HG02970 (cell line): ENCODE measurements around the gene SYT13.

Experiments used
- ATAC-seq: cut with Tn5 transposase; IDR thresholded peaks from one replicate; pipeline ENCODE4 v1.9.1; 2021; ENCODE audit warnings: mild to moderate bottlenecking, moderate library complexity, moderate number of reproducible peaks; ENCODE audit not compliant: unreplicated experiment, low FRiP score

The SYT13 gene

DNA sequence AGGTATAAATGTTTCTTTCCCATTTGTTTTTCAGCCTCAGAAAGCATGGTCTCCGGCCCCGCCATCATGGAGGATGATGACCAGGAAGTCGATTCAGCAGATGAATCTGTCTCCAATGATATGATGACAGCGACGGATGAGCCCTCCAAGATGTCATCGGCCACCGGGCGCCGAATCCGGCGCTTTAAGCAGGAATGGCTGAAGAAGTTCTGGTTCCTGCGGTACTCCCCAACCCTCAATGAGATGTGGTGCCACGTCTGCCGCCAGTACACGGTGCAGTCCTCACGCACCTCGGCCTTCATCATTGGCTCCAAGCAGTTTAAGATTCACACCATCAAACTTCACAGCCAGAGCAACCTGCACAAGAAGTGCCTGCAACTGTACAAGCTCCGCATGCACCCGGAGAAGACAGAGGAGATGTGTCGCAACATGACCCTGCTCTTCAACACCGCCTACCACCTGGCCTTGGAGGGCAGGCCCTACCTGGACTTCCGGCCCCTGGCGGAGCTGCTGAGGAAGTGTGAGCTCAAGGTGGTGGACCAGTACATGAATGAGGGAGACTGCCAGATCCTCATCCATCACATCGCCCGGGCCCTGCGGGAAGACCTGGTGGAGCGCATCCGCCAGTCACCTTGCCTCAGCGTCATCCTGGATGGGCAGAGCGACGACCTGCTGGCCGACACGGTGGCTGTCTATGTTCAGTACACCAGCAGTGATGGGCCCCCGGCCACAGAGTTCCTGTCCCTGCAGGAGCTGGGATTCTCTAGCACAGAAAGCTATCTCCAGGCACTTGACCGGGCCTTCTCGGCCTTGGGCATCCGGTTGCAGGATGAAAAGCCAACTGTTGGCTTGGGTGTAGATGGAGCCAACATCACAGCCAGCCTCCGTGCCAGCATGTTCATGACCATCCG, 59.9 kb downstream of the SYT13 start:
- no peak for ATAC-seq

DNA sequence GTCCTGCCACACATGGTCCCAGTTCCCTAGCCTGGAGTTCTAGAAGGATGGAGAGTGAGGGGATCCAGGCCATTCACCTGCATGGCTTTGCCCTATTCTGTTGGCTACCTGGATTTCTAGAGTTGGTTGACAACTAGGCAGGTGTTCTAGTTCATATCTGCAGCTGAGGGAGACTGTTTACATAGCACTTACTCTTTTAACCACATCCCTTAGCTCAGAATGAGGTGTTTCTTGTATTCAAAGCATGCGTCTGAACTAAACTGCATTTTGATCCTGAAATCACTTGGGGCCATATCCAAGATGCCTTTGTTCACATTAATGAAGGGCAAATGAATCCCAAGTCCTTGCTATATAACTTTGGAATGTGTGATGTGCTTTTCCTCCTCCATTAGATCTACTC, 60.9 kb downstream of the SYT13 start:
- no peak for ATAC-seq

DNA sequence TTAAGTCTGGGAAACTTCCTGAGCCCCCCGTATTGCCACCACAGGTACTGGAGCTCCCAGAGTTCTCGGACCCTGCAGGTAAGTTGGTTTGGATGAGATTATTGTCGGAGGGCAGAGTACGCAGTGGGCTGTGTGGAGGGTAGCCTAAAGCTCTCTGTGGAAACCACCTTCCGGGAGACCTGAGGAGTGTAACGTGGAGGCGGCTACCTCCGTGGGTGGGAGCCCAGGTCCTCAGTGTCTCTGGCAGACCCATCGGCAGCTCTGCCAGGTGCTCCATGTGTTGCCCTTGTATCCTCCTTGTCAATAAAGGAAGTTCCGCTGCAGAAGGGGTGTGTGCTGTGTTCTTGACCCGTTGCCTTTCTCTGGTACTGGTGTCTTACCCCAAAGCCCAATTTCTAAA, 61.4 kb downstream of the SYT13 start:
- ATAC-seq: no peak

DNA sequence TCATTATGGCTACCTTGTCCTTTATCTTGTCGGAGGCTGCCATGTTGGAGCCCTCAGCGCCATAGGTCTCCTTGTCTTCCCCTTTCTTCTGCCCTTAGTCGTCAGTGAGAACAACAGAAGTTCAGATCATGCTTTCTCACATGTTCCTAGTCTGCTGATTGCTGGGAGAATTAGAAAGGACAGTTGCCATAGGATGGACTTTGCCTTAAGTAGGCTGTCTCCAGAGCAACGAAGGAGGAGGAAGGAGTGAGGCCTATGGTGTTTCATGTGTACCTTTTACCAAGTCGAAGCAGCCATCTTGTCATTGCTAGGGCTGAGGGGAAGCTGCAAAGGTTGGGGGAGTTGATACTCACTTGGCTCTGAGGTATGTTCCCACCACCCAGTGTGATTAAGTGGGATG, 62.6 kb downstream of the SYT13 start:
- no peak for ATAC-seq

DNA sequence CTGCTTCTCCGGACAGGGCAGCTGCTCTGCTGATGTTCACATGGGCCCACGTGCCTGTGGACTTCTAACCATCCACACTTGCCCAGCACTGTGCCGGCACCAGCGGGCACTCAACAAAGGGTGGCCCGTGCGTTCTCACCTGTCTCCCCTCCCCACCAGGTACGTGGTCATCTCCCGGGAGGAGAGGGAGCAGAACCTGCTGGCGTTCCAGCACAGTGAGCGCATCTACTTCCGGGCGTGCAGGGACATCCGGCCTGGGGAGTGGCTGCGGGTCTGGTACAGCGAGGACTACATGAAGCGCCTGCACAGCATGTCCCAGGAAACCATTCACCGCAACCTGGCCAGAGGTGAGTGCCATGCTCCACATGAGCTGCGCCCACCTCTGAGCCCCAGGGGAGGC, 66.7 kb downstream of the SYT13 start:
- no peak for ATAC-seq

DNA sequence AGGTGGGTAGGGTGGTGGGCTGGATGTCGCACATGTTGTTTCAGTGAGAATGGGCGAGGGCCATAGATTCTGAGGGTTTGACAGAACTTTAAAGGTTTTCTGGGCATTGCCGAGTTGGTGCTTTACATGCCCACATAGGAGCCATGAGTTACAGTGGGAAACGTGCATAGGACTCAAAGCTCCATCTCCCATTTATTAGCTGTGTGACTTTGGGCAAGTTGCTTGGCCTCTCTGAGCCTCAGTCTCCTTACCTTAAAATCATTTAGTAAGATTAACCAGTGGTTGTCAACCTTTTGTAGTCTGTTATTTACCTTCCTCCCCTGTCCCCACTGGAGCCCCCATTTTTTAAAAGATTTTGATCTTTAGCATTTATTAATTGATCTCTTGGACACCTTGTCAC, 67.4 kb downstream of the SYT13 start:
- ATAC-seq: no peak

DNA sequence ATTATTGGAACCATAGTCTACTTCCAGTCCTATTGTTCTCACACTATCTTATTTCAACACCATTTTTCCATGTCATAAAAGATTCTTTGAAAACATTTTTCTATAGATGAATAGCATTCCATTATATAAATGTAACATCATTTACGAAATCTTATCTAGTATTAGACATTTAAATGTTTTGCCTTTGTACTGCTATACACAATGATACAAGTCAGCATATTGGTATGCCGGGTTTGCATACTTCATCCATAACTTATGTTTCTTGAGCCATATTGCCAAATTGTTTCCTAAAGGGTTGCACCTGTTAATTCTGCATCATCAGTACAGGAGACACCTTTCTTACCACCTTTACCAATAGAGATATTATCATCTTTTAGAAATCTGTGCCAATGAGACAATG, 68.2 kb downstream of the SYT13 start:
- ATAC-seq: no peak

DNA sequence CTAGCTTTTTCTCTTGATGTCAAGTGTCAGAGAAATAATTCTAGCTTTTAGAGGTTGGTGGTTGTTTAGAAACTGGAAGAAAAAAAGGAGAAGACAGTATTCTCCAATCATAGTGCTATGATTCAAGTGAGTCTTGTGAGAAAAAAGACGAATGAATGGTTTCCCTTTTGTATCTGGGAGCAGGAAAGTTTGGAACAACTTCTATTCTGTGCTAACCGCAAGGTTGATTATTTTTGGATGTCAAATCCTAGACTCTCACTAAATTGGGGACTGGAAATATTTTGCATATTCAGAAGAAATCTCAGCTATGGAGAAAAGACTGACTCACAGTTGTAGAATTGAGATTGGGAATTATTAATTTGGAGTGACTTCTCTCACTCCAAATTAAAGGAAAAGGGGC, 69.2 kb downstream of the SYT13 start:
- no peak for ATAC-seq

DNA sequence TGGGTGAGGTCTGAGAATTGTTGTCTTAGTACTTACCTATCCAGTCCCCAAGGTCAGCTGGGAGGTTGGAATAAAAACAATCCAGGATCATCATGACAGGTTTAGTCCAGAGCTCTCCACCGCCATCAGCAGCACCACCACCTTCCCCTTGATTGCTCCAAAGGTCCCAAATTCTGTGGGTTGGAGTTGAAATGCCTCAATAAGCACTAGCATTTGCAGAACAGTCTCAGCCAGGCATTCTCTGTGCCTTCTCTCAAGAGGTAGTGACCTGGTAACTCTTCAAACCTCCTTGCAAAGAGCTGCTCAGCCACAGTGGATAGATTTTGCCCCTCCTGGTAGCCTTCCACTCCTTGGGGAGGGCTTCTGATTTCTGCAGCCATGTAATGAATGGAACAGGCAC, 70.1 kb downstream of the SYT13 start:
- no peak for ATAC-seq

DNA sequence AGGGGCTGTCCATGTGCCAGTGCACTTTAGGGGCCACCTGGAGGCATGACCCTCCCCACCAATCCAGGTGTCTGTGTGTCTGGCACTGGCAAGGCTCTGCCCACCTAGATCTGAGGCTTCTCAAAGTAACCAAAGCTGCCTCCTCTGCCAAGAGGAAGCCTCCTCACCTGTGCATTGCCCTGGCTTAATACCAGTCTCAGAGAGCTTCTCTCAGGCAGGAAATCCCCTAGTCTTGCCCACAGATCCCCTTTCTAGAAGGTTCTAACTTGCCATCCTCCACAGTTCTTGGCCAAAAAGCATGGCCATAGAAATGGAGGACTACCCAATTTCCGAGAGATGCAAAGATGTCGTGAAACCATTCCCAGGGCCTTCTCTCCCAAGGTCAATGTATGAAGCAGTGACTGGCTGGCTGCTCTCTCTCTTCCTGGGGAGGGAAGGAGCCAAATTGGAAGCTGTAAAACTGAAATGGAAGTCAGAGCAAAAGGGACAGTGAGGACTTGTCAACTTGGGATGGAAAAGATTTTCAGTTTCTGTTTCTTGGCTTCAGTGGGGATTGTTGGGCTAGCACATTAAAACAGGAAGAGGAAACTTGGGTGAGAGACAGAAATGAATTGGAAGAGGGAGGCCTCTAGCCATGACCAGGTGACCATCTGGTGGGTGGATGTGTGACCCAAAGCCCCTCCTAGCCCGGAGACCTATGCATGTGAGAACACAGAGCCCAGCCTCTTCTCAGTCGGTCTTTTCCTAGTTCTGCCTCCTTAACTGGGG, 70.9 kb downstream of the SYT13 start:
- ATAC-seq: no peak

DNA sequence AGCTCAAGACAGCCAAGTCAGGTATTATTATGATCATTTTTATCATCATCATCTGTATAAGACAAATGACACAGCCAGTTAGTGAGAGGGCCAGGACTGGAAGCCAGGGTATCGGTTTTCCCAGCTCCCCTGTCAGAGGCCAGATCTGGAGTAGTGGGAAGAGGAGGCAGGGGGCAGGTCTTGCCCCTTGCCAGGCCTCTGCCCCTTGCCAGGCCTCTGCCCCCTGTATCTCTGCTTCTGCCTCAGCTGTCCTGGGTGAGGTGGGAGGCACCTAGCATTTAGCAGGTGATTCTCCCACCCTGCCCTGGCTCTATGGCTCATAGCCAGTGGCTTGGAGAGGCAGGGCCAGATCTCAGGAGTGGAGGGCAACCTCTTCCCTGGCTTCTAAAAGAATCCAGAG, 72.4 kb downstream of the SYT13 start:
- no peak for ATAC-seq

DNA sequence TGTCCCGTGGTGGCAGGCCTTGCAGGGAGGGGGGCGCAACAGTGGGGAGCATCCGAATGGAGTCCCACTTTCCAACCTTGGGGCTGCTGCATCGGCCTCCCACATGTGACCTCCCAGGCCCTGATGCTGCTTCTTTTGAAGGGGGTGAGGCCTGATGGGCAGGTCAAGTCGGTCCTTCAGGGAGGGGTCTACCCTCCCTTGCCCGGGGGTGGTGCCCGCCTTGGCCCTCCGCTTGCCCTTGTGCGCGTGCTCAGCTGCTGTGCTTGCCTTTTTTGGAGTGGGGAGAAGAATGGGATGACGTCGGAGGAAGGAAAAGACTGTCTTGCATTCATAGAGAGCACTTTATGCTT, 72.8 kb downstream of the SYT13 start:
- no peak for ATAC-seq

DNA sequence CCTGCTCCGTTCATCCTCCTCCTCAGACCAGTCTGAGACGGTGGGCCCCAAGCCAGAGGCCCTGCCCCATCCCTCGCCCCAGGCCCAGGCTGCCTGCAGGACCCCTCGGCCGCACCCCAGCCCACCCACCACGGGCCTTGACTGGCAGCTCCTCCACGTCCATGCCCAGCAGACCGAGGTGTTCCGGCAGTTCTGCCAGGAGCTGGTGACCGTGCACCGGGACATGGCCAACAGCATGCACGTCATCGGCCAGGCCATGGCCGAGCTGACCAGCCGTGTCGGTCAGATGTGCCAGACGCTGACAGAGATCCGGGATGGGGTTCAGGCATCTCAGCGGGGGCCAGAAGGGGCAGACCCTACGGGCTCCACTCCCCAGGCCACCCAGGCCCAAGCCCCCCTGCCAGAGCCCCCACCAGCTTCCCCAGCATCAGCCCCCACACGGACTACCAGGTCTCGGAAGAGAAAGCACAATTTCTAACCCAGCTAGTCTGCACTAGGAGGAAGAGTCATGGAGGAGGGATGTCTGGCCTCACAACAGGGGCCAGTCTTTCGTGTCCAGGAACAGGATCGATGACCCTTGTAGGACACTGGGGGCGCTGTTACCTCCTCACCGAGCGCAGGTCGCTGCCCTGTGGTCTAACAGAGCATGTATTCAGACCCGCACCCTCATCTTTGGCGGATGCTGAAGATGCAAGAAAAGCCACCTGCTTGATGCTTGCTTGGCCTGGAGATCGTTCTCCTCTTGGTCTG, 73.4 kb downstream of the SYT13 start:
- ATAC-seq: no peak

DNA sequence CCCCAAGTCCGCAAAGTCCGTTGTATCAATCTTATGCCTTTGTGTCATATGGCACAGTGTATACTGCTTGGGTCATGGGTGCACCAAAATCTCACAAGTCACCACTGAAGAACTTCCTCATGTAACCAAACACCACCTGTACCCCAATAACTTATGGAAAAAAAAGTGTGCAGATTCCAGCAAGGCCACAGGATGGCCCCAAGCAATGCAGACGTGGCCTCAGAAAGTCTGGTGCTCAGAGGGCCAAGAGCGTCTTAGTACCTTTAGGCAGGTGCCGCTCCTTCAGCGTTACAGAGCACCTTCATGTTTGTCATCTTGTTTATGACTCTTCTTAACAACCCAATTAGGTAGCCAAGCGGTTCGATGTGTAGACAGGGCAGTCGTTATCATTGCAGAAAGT, 74.4 kb downstream of the SYT13 start:
- no peak for ATAC-seq

DNA sequence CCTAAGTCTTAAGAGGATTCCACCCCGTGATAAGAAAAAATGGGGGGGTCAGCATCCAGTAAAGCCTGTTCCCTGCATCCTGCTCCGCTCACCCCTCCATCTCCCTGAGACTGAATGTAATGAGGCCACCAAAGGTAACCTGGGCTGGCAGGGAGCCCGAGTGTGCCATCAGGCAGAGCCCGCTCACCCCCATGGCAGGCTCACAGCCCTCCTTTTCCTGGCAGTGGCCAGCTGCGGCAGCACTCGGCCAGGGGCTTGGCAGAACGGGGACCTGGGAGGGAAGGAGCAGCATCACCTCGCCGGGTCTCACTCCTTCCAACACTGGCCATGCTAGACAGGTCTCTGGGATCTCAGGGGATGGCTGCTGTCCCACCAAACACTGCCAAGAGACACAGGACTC, 75.3 kb downstream of the SYT13 start:
- no peak for ATAC-seq

DNA sequence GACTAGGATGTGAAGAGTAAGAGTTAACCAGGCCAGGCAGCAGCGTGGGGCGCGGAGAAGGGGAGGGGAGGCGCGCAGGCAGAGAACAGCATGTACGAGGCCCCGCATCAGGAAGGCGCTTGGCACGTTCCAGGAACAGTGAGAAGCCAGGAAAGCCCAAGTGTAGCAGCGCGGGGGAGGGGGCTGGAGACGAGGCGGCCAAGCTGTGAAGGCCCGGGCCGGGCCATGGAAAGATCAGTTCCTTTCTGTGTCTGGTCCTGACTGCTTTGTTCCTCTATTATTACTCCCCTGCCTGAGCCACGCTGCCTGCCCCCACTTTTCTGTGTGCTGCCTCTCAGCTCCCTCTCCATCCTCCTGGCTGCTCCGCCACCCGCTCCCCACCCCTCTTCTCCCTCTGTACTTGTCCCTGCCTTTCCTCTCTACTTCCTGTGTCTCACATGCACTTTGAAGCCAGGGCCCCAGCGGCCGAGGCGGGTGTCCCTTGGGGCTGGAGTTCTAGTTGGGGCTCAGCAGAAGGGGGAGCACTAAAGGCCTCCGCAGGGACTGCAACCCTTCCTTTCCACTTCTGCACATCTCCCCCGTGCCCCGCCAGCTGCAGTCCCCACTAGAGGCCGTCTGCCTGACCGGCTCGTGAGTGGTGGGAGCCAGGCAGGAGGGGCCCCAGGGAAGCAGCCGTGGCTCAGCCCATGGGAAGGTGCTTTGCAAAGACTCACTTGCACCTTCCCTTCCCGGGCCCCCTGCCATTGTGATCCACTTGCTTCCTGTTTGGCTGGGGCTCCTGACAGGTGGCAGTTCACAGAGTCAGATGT, 76.0 kb downstream of the SYT13 start:
- no peak for ATAC-seq

DNA sequence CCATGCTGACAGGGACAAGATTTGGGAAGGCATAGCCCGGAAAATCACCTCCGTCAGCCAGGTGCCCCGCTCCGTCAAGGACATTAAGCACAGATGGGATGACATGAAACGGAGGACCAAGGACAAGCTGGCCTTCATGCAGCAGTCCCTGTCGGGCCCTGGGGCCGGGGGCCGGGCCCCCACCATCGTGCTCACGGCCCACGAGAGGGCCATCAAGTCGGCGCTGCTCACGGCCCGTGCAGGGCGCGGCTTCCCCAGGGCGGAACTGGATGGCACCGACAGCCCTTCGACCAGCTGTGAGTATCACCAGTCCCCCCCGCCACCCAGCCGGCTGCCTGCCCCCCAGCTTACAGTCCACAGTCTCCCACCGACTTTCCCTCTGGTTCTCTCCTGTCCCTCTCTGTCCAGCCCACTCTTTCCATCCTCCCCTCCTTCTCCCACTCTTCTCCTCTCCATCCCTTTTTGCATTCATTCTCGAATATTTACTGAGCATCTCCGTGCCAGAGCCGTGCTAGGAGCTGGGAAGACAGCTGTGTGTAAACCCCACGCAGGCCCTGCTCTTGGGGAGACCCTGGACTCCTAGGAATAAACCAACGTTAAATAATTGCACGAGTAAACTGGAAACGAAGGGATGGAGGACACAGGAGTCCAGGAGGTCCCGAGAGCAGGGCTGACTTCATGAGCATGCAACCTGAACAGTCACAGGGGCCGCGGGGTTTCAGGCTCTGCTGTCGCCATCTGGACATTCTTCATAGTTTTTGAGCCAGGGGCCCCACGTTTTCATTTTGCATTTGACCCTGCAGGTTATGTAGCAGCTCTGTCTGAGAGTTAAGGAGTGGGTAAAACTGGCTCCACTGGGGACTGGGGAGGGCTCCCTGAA, 76.9 kb downstream of the SYT13 start:
- no peak for ATAC-seq

DNA sequence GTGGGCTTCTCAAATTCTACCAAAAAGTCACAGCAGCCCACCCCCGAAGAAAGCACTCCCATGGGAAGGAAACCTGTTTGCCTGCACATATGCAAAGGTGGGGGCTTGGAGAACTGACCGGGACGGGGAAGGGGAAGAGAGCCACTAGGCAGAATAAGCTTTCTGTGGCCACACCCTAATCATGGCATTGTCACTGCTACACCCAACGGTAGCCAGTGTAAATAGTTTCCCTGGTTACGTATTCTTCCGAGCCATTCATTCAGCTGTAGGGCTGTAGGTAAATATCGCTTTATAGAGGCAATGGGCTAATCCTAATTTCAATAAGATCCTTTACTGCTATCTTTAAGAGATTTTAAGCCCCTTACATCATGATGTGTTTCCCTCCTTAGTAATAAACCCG, 78.0 kb downstream of the SYT13 start:
- no peak for ATAC-seq

DNA sequence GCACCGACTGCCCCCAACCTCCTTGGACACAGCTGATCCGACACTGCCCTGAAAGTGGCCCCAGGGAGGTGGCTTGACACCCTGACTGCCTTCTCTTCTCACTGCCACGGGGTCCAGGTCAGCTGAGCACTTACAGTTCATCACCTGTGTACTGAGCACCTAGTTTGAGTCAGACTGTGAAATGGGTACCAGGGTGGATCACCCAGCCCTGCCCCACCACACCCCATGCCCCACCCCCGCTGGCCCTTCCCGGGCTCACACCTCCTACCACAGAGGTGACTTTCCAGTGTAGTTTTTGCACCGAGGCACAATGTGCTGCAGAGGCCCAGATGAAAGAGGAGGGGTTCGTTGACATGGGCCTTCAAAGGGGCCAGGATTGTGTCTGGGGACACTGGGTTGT, 80.2 kb downstream of the SYT13 start:
- ATAC-seq: no peak

DNA sequence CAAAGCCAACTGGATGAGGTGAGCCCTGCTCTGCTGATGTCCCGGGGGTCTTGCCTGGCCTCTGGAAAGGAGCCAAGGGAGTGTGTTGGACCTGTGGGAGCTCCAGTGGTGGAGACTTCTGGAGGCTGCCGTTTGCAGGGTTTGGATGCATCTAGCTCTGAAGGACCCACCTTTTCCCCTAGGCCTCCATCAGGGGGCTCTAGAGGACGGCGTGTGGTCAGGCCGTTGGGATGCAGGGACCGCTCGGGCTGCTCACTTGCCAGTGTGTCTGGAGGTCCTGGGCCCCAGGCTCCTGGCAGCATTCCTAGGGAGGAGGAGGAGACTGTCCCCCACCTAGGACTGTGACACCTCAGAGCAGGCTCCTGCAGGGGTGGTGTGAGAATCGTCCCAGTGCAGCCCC, 81.4 kb downstream of the SYT13 start:
- ATAC-seq: no peak
